ENCODE measurements around the gene FEM1C.
A peak's percentile ranks its signal among the peaks of the same experiment; 100 is the strongest.

The FEM1C gene

GRCh38 chr5:115557667-115558387 is 13.3 kb upstream of the FEM1C start:
- DNase-seq = no peak

GRCh38 chr5:115556276-115556675 is 11.7 kb upstream of the FEM1C start:
- no peak for DNase-seq

- DNase-seq = no peak
These were observed 10.6 kb upstream of the FEM1C start for GRCh38 chr5:115555084-115555633.

- no peak for DNase-seq
These were observed 8.5 kb upstream of the FEM1C start for GRCh38 chr5:115553082-115553481.

GRCh38 chr5:115551415-115551814 is 6.8 kb upstream of the FEM1C start:
- no peak for DNase-seq

DNA sequence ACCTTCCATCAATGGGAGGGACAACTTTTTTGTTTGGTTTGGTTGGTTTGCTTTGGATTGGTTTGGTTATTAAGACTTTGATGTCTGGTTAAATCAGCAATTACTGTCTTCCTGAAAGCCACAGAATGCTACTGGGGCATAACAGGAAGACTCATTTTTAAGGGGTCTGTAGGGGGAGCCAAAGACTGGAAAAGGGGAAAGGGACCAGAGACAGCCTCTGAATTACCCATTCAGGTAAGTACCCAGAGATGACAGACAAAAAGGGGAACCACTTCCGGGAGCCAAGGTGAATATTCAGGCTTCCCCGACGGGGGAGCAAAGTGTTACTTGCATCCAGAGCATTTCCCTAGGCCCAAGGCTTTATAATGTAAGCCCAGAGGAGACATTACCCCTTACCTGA is 4.6 kb upstream of the FEM1C start:
- DNase-seq = peak in 1 of 5 experiments; percentile 7

DNA sequence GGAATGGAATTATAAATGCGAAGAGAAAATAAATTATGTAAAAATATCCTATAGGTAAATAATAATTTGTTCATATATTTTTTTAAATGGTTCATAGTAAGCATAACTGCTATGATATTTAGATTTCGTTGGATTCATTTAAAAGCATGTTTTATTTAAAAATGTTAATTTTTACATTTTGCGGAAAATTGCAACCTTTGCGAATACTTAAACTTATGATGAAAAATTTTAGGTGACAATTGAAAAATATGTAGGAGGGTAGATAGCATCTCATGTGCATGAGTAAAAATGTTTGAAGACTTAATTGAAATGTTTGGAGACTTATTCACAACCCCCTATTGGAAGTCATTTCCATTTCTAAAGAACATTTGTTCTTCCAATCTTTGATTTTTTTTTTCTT is 4.1 kb upstream of the FEM1C start:
- DNase-seq = no peak

DNA sequence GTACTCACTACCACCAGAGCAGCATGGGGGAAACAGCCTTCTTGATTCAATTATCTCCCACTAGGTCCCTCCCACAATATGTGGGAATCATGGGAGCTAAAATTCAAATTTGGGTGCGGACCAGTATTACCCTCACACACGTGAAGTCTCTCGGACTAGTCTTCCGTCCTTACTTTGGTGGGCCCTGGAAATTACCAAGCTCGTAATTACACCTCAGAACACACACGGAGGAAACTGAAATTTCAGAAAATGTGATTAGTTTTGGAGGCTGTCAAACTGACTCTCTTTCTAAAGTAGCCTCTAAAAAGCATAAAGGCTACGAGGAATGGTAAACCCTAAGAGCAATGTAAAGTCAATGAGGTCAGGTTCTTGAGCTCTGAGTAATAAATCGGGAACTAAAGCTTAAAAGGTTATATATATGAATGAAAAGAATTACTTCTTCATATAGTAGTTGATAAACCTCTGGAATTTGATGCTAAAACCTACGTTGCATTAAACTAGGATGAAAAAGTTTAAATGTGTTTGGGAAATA is 842 bp upstream of the FEM1C start:
- no peak for DNase-seq

DNA sequence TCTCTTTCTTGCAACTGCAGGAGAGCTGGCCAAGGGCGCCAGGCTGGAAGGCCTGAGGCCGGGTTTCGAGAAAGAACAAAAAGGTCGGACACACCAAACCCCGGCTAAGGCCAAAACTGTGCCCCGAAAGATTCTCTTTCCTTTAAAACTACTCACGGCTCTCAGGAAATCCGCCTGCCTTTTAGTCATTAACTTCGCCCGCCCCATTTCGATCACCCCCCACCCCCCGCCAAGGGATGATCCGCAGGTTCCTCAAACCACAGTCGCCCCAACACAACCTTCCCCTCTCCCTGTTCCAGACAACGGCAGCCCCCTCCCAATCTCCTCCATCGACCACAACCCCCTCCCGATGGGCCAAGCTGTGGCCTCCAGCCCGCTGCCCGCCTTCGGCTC is 536 bp downstream of the FEM1C start:
- DNase-seq = peak; percentile 29 to 69 (median 47)

DNA sequence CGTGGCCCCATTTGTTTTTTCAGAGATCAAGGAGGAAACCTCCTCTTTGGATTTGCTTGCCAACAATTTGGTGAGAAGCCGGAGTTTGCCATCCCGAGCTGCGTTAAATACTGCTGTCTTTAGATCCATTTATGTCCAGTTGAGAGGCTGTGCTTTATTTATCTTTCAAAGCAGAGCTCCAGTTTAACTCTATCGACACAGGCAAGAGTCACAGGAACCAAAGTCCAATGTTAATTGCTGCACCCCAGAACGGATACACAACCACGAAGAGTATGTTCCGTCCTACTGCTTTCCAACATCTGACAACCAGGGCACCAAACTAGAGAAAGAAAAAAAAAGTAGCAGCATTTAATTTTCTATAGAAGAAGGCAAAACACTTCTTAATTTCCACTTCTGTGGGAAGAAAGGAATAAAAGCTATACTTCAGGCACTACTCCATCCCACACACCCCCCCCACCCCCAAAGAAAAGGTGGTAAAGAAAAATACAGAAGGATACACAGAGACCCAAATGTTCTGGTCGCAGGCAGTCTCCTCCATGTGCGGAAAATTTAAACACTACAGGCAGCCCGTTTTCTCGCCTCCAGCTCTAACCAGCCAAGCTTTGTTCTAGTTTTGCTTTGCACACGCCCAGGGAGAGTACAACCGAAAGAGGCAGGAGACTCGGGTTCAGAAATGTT is 1.1 kb downstream of the FEM1C start:
- DNase-seq = peak in 4 of 5 experiments; percentile 8 to 75 (median 30)

DNA sequence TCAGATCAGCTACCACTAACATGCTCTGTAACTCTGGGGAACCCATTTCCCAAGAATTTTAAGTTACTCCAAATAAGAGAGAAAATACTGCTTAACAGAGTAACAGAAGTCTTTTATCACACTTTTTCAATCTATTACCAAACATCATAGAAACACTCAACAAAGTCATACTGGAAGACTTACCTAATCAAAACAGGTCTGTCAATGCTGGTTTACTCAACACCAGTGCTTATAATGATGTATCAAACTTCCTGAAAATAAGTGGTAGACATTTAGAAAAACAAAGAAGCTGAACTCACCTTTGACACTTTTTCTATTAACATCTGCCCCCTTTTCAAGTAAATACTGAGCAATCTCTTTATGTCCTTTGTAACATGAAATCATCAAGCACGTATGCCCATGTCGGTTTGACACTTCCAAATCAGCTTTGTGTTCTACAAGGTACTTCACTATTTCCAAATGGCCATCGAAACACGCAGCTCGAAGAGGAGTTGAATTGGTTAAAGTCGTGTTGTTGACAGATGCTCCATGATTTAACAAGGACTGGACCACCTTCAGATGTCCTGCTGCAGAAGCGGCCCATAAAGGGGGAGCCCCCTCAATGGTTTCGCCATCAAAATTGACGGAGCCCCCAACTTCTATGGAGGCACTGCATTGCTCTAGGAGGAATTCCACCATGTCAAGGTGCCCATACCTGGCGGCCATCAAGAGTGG is 1.8 kb downstream of the FEM1C start:
- peak in 1 of 5 experiments; percentile 10 for DNase-seq

- no peak for DNase-seq
These were observed 2.5 kb downstream of the FEM1C start for GRCh38 chr5:115542086-115542485.

DNA sequence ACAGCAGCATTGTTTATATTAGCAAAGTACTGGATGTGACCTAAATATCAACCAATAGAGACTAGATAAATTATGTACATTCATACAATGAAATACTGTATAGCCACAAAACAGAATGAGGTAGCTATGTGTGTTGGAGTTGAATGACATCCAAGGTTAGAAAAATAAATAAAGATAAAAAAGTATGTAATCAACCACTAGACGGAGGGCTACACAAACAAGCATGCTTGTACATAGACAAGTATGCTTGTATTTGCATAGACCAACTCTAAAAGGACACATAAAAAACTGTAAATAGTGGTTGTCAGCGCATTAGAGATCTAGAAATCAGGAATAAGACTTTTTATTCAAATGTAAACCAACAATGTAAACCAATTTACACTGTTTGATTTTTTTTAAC is 3.0 kb downstream of the FEM1C start:
- DNase-seq = peak in 1 of 5 experiments; percentile 10

DNA sequence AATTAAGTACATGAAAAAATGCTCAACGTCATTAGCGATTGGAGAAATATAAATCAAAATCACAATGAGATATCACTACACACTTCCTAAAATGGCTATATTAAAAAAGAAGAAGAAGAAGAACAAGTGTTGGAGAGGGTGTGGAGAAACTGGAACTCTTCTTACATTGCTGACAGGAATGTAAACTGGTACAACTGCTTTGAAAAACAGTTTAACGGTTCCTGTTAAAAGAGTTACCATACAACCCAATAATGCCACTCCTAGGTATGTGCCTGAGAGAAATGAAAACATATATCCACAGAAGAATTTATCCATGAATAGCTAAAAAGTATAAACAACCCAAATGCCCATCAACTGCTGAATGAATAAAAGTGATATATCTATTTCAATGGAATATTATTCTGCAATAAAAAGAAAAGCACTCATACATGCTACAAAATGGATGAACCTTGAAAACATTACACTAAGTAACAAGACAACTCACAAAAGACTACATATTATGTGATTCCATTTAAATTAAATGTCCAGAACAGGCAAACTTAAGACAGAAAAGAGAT is 9.0 kb downstream of the FEM1C start:
- DNase-seq = no peak

GRCh38 chr5:115532517-115532916 is 12.1 kb downstream of the FEM1C start:
- no peak for DNase-seq

DNA sequence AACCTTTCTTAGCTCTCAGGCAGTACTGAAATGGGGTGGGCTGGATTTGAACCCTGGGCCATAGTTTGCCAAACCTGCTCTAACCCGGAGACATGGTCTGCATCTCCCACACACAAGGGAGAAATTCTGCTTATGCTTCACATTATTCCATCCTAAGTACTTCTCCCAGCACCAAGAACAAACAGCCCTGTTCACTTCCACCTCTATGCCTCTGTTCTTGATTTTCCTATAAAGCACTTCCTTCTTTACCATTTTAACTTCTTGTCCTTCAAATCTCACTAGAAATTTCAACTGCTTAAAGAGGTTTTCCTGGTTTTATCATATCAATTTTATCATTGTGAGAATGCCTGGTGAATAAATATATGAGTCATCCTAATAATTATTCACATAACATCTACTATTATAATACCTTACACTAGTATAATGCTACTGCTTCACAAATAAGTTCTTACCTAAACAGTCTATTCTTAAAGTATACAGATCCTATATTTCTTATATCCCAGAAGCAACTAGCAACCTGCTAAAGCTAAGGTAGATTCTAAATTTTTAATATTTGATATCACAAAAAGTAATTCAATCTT is 12.7 kb downstream of the FEM1C start:
- no peak for DNase-seq

DNA sequence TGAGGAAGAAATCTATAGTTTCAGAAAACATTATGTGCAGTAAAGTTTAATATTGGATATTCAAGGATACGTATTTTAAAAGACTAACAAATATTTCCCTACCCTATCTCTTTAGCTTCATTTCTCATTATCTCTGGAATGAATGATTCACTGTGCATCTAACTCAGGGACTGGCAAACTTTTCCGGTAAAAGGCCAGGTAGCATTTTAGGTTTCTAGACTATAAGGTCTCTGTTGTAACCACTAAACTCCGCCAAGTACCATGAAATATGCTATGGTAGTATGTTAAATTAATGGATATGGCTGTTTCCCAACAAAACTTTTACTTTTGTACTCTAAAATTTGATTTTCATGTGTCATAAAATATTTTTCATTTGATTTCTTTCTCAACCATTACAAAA is 13.2 kb downstream of the FEM1C start:
- no peak for DNase-seq

- DNase-seq = no peak
These were observed 14.1 kb downstream of the FEM1C start for GRCh38 chr5:115530426-115530825.

GRCh38 chr5:115526604-115527003 is 18.0 kb downstream of the FEM1C start:
- no peak for DNase-seq

DNA sequence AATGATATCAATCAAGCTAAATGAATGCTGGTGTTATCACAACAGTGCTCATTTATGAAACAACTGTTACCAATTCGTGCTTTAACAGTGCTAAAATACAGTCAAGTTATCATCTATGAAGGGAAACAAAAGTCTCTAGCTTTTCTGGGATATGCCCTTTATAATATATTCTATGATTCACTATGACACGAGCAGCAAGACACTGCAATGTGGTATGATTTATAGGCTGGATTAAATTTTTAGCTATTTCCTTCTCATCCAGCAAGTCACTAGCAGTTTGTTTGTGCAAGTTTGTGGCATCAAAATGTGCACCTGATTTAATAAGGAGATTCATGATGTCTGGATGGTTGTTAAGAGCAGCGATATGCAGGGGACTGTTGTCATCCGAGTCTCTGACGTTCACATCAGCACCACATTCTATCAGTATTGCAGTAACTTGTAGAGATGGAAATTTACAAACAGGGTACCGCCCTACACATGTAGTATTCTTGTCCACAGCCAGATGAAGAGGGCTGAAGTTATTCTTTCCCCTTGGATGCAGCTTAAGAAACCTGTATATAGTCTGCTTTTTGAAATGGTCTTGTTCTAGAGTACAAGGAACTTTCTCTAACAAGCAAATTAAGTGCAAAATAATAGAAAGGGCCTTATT is 20.3 kb downstream of the FEM1C start:
- no peak for DNase-seq

DNA sequence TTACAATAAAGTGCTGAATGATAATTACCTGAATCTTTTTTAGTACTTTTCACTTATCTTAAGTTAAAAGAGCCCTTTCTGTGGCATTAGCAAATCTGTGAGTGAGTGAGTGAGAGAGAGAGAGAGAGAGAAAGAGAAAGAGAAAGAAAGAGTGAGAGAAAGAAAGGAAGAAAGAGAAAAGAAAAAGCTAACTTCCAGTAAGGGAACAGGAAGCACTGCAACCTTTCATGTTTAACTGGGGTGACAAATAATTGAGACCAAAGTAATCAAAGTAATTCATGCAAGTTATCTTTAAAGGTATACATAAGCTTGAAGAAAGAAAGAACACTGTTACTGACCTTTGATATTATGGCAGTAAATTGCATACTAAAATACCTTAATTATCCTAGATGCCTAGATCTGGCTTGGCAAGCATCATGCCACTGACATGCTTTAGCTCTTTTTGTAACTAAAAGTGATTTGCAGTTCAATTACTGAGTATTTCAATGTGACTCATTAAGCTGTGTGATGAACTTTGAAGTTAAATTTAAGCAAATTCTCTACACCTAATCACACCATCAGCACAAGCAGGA is 21.7 kb downstream of the FEM1C start:
- peak in 1 of 5 experiments; percentile 6 for DNase-seq

DNA sequence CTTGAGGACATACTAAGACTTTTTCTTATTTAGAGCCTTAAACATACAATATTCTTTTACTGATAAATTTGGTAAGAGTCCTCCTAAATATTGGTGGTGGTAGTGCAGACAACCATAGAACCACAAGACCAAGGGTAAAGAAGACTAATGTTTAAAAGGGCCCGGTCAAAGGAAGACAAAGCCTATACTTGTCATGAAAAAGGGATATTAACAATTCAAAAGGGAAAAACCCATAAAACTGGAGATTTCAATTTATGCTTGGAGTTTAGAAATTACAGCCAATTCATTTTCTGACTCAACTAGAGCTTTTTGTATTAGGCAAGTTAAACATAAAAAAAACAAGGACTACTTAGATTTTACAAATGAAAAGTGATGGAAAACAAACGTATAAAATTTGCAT is 24.4 kb downstream of the FEM1C start:
- no peak for DNase-seq
